Neural progenitor cell (in vitro differentiated cells): Measurements from ENCODE around the gene GAGE12J. TPM values are rescaled to one million over a fixed set of nuclear protein-coding genes. Genes with fewer than 3 reads are reported as not detected.
A peak's percentile ranks its signal among the peaks of the same experiment; 100 is the strongest.

Experiments
- DNase-seq: peaks from one replicate; pipeline ENCODE4 v3.0.0-alpha.2; 2016; ENCODE audit warnings: low spot score
- H2AFZ ChIP-seq: fragments of 200-600 bp; sonication (generic); replicated peaks from 2 replicates; pipeline ENCODE4 v1.6.1; 2016; ENCODE audit warnings: antibody characterized with exemption
- H3F3A ChIP-seq: fragments of 200-600 bp; sonication (generic); 2 replicates; pipeline ENCODE4 v1.6.1; 2016; ENCODE audit warnings: antibody characterized with exemption, low read depth
- H3K27ac ChIP-seq: fragments of 200-600 bp; sonication (generic); 2 replicates; pipeline ENCODE4 v1.5.1; 2016; ENCODE audit warnings: mild to moderate bottlenecking
- H3K27me3 ChIP-seq: fragments of 200-600 bp; sonication (generic); 2 replicates; pipeline ENCODE4 v1.6.1; 2016; ENCODE audit warnings: mild to moderate bottlenecking, moderate library complexity
- H3K36me3 ChIP-seq: fragments of 200-600 bp; sonication (generic); 2 replicates; pipeline ENCODE4 v1.5.1; 2016
- H3K4me1 ChIP-seq: fragments of 200-600 bp; sonication (generic); 2 replicates; pipeline ENCODE4 v1.6.1; 2016; ENCODE audit warnings: mixed run types
- H3K4me2 ChIP-seq: fragments of 200-600 bp; sonication (generic); 2 replicates; pipeline ENCODE4 v1.6.1; 2016
- H3K4me3 ChIP-seq: fragments of 200-600 bp; sonication (generic); 2 replicates; pipeline ENCODE4 v1.5.1; 2016
- H3K79me2 ChIP-seq: fragments of 200-600 bp; sonication (generic); 2 replicates; pipeline ENCODE4 v1.6.1; 2016; ENCODE audit warnings: low read depth
- H3K9ac ChIP-seq: fragments of 200-600 bp; sonication (generic); 2 replicates; pipeline ENCODE4 v1.6.1; 2016
- H3K9me3 ChIP-seq: fragments of 200-600 bp; sonication (generic); 2 replicates; pipeline ENCODE4 v1.5.1; 2016; ENCODE audit warnings: low read depth
- H4K20me1 ChIP-seq: fragments of 200-600 bp; sonication (generic); 2 replicates; pipeline ENCODE4 v1.6.1; 2016; ENCODE audit warnings: low read depth
- H3K27ac Mint-ChIP-seq: 3 replicates; pipeline ENCODE4 v1.8.0; 2021; ENCODE audit warnings: mixed read lengths
- H3K27me3 Mint-ChIP-seq: 2 replicates; pipeline ENCODE4 v1.8.0; 2022; ENCODE audit warnings: low read depth, mild to moderate bottlenecking, inconsistent platforms, moderate library complexity, mixed read lengths; ENCODE audit not compliant: insufficient read depth
- H3K36me3 Mint-ChIP-seq: 3 replicates; pipeline ENCODE4 v1.8.0; 2021; ENCODE audit warnings: mixed read lengths
- H3K4me1 Mint-ChIP-seq: 3 replicates; pipeline ENCODE4 v1.8.0; 2021; ENCODE audit warnings: mixed read lengths
- H3K4me3 Mint-ChIP-seq: 3 replicates; pipeline ENCODE4 v1.8.0; 2021; ENCODE audit warnings: mild to moderate bottlenecking, moderate library complexity, mixed read lengths
- H3K9me3 Mint-ChIP-seq: 3 replicates; pipeline ENCODE4 v1.8.0; 2020; ENCODE audit warnings: mixed read lengths
- CTCF ChIP-seq: fragments of 200-600 bp; sonication (generic); IDR thresholded peaks from 2 replicates; pipeline ENCODE4 v1.5.1; 2017; ENCODE audit warnings: antibody characterized with exemption, mild to moderate bottlenecking
- EZH2 ChIP-seq: fragments of 200-600 bp; sonication (generic); IDR thresholded peaks from 2 replicates; pipeline ENCODE4 v1.6.1; 2017; ENCODE audit warnings: antibody characterized with exemption, mild to moderate bottlenecking, moderate library complexity
- EZH2phosphoT487 ChIP-seq: fragments of 200-600 bp; sonication (generic); IDR thresholded peaks from 2 replicates; pipeline ENCODE4 v1.6.1; 2017; ENCODE audit warnings: antibody characterized with exemption
- total RNA-seq: library from RNA; depleted of rRNA; stranded (reverse); fragments of >200 nt; gene quantifications from 2 replicates; pipeline ENCODE4 v1.2.3, GENCODE V29; 2015; ENCODE audit warnings: low replicate concordance

GAGE12J gene
- total RNA-seq, 1 donor from 2014 or later: not detected

GRCh38 chrX:49287665-49288064 is 34.2 kb upstream of the GAGE12J start:
- Mint-ChIP-seq H3K36me3 (no peaks in the 10 kb centered on the region), H3K9me3 (peaks cover 5% of the 10 kb centered on the region), H3K27ac (no peak overlapping the region), H3K4me3 (no peak overlapping the region), H3K27me3 (no peaks in the 10 kb centered on the region), H3K4me1 (peaks cover 5% of the 10 kb centered on the region)
- Histone ChIP-seq H3K9ac (no peak overlapping the region), H3K27me3 (no peaks in the 10 kb centered on the region), H3K27ac (no peak overlapping the region), H3F3A (no peaks in the 10 kb centered on the region), H3K4me2 (no peak overlapping the region), H3K4me1 (no peaks in the 10 kb centered on the region), H3K9me3 (no peaks in the 10 kb centered on the region), H3K79me2 (no peaks in the 10 kb centered on the region), H2AFZ (no peak overlapping the region), H3K36me3 (no peaks in the 10 kb centered on the region), H4K20me1 (no peaks in the 10 kb centered on the region), H3K4me3 (no peak overlapping the region)
- TF ChIP-seq EZH2: no peak
- DNase-seq: no peak

GRCh38 chrX:49290215-49290614 is 31.6 kb upstream of the GAGE12J start:
- Histone ChIP-seq H4K20me1 (no peaks in the 10 kb centered on the region), H3K9me3 (no peaks in the 10 kb centered on the region), H3K27me3 (no peaks in the 10 kb centered on the region), H3K27ac (no peak overlapping the region), H3K79me2 (no peaks in the 10 kb centered on the region), H3K4me1 (no peaks in the 10 kb centered on the region), H3F3A (no peaks in the 10 kb centered on the region), H2AFZ (no peak overlapping the region), H3K4me3 (no peak overlapping the region), H3K9ac (no peak overlapping the region), H3K36me3 (no peaks in the 10 kb centered on the region), H3K4me2 (no peak overlapping the region)
- no peaks in the 10 kb centered on the region for H3K36me3 Mint-ChIP-seq
- peaks cover 4% of the 10 kb centered on the region for H3K4me1 Mint-ChIP-seq
- H3K27ac Mint-ChIP-seq: no peak overlapping the region
- DNase-seq: no peak
- H3K9me3 Mint-ChIP-seq: peaks cover 5% of the 10 kb centered on the region
- H3K27me3 Mint-ChIP-seq: no peaks in the 10 kb centered on the region
- H3K4me3 Mint-ChIP-seq: no peak overlapping the region
- no peak for TF ChIP-seq EZH2
- TF ChIP-seq EZH2phosphoT487: no peak
- no peak for TF ChIP-seq CTCF

- Mint-ChIP-seq H3K9me3 (peaks cover 7% of the 10 kb centered on the region), H3K27ac (peak overlapping the region; percentile 39), H3K4me3 (no peak overlapping the region), H3K27me3 (no peaks in the 10 kb centered on the region), H3K36me3 (no peaks in the 10 kb centered on the region), H3K4me1 (peaks cover 4% of the 10 kb centered on the region)
- Histone ChIP-seq H3K36me3 (no peaks in the 10 kb centered on the region), H3K4me1 (no peaks in the 10 kb centered on the region), H3K79me2 (no peaks in the 10 kb centered on the region), H3F3A (no peaks in the 10 kb centered on the region), H4K20me1 (no peaks in the 10 kb centered on the region), H3K4me2 (no peak overlapping the region), H3K27me3 (no peaks in the 10 kb centered on the region), H3K9ac (no peak overlapping the region), H3K27ac (no peak overlapping the region), H3K4me3 (no peak overlapping the region), H3K9me3 (no peaks in the 10 kb centered on the region), H2AFZ (no peak overlapping the region)
- peak; percentile 72 for DNase-seq
- no peak for TF ChIP-seq EZH2phosphoT487
- peak; percentile 58 for TF ChIP-seq CTCF
These were observed 30.1 kb upstream of the GAGE12J start for GRCh38 chrX:49291615-49292337.
